ENCODE measurements around the gene FAM117B.

DNA sequence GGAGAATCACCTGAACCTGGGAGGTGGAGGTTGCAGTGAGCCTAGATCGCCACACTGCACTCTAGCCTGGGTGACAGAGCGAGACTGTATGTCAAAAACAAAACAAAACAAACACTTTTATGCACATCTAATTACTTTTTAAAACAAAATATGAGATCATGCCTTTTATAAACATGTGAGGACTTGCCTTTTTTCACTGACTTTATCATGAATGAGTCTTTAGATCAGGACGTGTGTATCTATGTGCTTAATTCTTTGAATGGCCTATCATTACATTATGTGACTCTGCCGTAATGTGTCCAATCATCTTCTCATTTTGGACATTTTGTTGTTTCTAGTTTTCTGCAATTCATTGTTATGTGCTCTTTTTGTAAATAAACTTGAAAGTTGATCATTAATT is 58.7 kb downstream of the FAM117B start:
- TF ChIP-seq, protein P1, sequence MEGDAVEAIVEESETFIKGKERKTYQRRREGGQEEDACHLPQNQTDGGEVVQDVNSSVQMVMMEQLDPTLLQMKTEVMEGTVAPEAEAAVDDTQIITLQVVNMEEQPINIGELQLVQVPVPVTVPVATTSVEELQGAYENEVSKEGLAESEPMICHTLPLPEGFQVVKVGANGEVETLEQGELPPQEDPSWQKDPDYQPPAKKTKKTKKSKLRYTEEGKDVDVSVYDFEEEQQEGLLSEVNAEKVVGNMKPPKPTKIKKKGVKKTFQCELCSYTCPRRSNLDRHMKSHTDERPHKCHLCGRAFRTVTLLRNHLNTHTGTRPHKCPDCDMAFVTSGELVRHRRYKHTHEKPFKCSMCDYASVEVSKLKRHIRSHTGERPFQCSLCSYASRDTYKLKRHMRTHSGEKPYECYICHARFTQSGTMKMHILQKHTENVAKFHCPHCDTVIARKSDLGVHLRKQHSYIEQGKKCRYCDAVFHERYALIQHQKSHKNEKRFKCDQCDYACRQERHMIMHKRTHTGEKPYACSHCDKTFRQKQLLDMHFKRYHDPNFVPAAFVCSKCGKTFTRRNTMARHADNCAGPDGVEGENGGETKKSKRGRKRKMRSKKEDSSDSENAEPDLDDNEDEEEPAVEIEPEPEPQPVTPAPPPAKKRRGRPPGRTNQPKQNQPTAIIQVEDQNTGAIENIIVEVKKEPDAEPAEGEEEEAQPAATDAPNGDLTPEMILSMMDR (IDR thresholded peaks at IDR 0.05; ENCODE audit: low read depth, low read length), result no peak
- no peak for TF ChIP-seq POLR2A (IDR thresholded peaks at IDR 0.05; ENCODE audit: extremely low read depth, insufficient read length)
